Muscle layer of duodenum (tissue), 2 donors: ENCODE measurements around the gene HIP1.
"Not testable (repeated sequence)": the region's sequence is repeated elsewhere in the genome, so short reads cannot be mapped to it uniquely, and the experiment has no call there.

Experiments used
- H3K27ac ChIP-seq: one replicate; pipeline ENCODE4 v1.7.0; 2013; ENCODE audit warnings: mild to moderate bottlenecking, low read length
- H3K27me3 ChIP-seq: one replicate; pipeline ENCODE4 v1.7.0; 2013; ENCODE audit warnings: low read depth, mild to moderate bottlenecking, control low read depth, low read length
- H3K36me3 ChIP-seq, 2 donors: one replicate each; pipeline ENCODE4 v1.7.0; 2013; ENCODE audit warnings: low read length in 2 of 2, control low read depth in 1 of 2, mild to moderate bottlenecking in 1 of 2; ENCODE audit not compliant: insufficient read depth in 2 of 2, control insufficient read depth in 1 of 2
- H3K4me1 ChIP-seq, 2 donors: one replicate each; pipeline ENCODE4 v1.7.0; 2013; ENCODE audit warnings: low read length in 2 of 2, mild to moderate bottlenecking in 2 of 2, control low read depth in 1 of 2, moderate library complexity in 1 of 2; ENCODE audit not compliant: insufficient read depth in 2 of 2, control insufficient read depth in 1 of 2
- H3K4me3 ChIP-seq, 2 donors: one replicate each; pipeline ENCODE4 v1.7.0; 2013; ENCODE audit warnings: low read length in 2 of 2, low read depth in 1 of 2, mild to moderate bottlenecking in 1 of 2
- H3K9me3 ChIP-seq, 2 donors: one replicate each; pipeline ENCODE4 v1.7.0; 2013; ENCODE audit warnings: low read length in 2 of 2, control low read depth in 1 of 2, mild to moderate bottlenecking in 1 of 2; ENCODE audit not compliant: control insufficient read depth in 1 of 2
- donor health status: healthy.

Gene HIP1

GRCh38 chr7:75738604-75738974 lies at the start of gene HIP1:
Gene HIP1 (minus strand): TSS chr7:75738941. CDS start chr7:75738920, 21 bp downstream.
- Histone ChIP-seq H3K27me3 (no peaks in the 10 kb centered on the region), H3K4me1 (peaks cover 4 to 22% of the 10 kb centered on the region in 2 donors), H3K4me3 (peak within 1 kb of the TSS; percentile 94 to 97), H3K27ac (peak within 1 kb of the TSS; percentile 80), H3K9me3 (no peaks in the 10 kb centered on the region), H3K36me3 (no peaks in the 10 kb centered on the region)

GRCh38 chr7:75788154-75788847 lies 49.6 kb upstream of the HIP1 start:
- H3K27me3 ChIP-seq = not testable (repeated sequence)

GRCh38 chr7:75783058-75783457 lies 44.3 kb upstream of the HIP1 start:
- not testable (repeated sequence) for H3K27ac ChIP-seq, H3K4me3 ChIP-seq, H3K9me3 ChIP-seq, H3K27me3 ChIP-seq, H3K4me1 ChIP-seq, H3K36me3 ChIP-seq

More at GRCh38 chr7:75788154-75788847, 49.6 kb upstream of the HIP1 start:
- H3K9me3 ChIP-seq, H3K4me1 ChIP-seq, H3K27ac ChIP-seq, H3K36me3 ChIP-seq, H3K4me3 ChIP-seq: not testable (repeated sequence)

GRCh38 chr7:75780647-75781273 lies 42.0 kb upstream of the HIP1 start:
- not testable (repeated sequence) for H3K27ac ChIP-seq, H3K36me3 ChIP-seq, H3K4me3 ChIP-seq, H3K27me3 ChIP-seq, H3K9me3 ChIP-seq, H3K4me1 ChIP-seq

GRCh38 chr7:75779516-75779915 lies 40.8 kb upstream of the HIP1 start:
- H3K36me3 ChIP-seq, H3K4me3 ChIP-seq, H3K9me3 ChIP-seq, H3K27me3 ChIP-seq, H3K4me1 ChIP-seq, H3K27ac ChIP-seq: not testable (repeated sequence)

GRCh38 chr7:75779035-75779434 lies 40.3 kb upstream of the HIP1 start:
- H3K4me3 ChIP-seq, H3K27ac ChIP-seq, H3K27me3 ChIP-seq, H3K36me3 ChIP-seq, H3K4me1 ChIP-seq, H3K9me3 ChIP-seq: not testable (repeated sequence)

GRCh38 chr7:75776295-75776971 lies 37.7 kb upstream of the HIP1 start:
- Histone ChIP-seq H3K27ac (no peak overlapping the region), H3K4me1 (no peaks in the 10 kb centered on the region), H3K4me3 (no peak overlapping the region), H3K9me3 (no peaks in the 10 kb centered on the region), H3K27me3 (no peaks in the 10 kb centered on the region), H3K36me3 (no peaks in the 10 kb centered on the region)

- not testable (repeated sequence) for H3K27ac ChIP-seq, H3K9me3 ChIP-seq, H3K27me3 ChIP-seq, H3K36me3 ChIP-seq, H3K4me3 ChIP-seq, H3K4me1 ChIP-seq
These were observed 35.2 kb upstream of the HIP1 start for GRCh38 chr7:75773958-75774357.

GRCh38 chr7:75772081-75773077 lies 33.6 kb upstream of the HIP1 start, which contains the start of gene CCL26:
Gene CCL26 (minus strand): TSS chr7:75772211. CDS start chr7:75772176, 35 bp downstream.
- Histone ChIP-seq H3K36me3 (no peaks in the 10 kb centered on the region), H3K27ac (no peak within 1 kb of the TSS), H3K27me3 (no peaks in the 10 kb centered on the region), H3K4me1 (no peaks in the 10 kb centered on the region), H3K4me3 (no peak within 1 kb of the TSS), H3K9me3 (no peaks in the 10 kb centered on the region)

- Histone ChIP-seq H3K36me3 (no peaks in the 10 kb centered on the region), H3K4me3 (no peak overlapping the region), H3K27me3 (no peaks in the 10 kb centered on the region), H3K9me3 (no peaks in the 10 kb centered on the region), H3K27ac (no peak overlapping the region), H3K4me1 (no peaks in the 10 kb centered on the region)
These were observed 32.5 kb upstream of the HIP1 start for GRCh38 chr7:75771224-75771623.
